MCF 10A (cell line): ENCODE data around the gene PSME3IP1. TPM values are rescaled to one million over a fixed set of nuclear protein-coding genes. Genes with fewer than 3 reads are reported as not detected.

Experiments
- BruUV-seq: library from RNA; stranded (reverse); fragments of 400-500 nt; replicated peaks from 2 replicates; lab custom pipeline; 2021; lab: Mats Ljungman, UMichigan
- CTCF ChIA-PET: fragments of 300-600 bp; sonication (Branson Sonifier 250); formaldehyde crosslinking; extraction: SDS; loops from one replicate; lab custom pipeline; 2021; ENCODE audit warnings: antibody characterized with exemption, inconsistent platforms; lab: Yijun Ruan, JAX
- POLR2A ChIA-PET: fragments of 300-600, 350-650 bp; sonication (Branson Sonifier 250); formaldehyde crosslinking; extraction: SDS; loops from one replicate; lab custom pipeline; 2020; ENCODE audit warnings: antibody characterized with exemption, inconsistent platforms; lab: Yijun Ruan, JAX
- DNase-seq: peaks from one replicate; pipeline ENCODE4 v3.0.0-alpha.2; 2018; ENCODE audit not compliant: unreplicated experiment
- H3K27ac Mint-ChIP-seq: one replicate; pipeline ENCODE4 v1.8.0; 2022; ENCODE audit warnings: mild to moderate bottlenecking, low read depth, mixed read lengths; ENCODE audit not compliant: unreplicated experiment
- H3K27me3 Mint-ChIP-seq: one replicate; pipeline ENCODE4 v1.8.0; 2022; ENCODE audit warnings: mixed read lengths; ENCODE audit not compliant: insufficient read depth, unreplicated experiment
- H3K36me3 Mint-ChIP-seq: one replicate; pipeline ENCODE4 v1.8.0; 2022; ENCODE audit warnings: mild to moderate bottlenecking, moderate library complexity, mixed read lengths; ENCODE audit not compliant: insufficient read depth, unreplicated experiment
- H3K4me1 Mint-ChIP-seq: one replicate; pipeline ENCODE4 v1.8.0; 2022; ENCODE audit warnings: mixed read lengths; ENCODE audit not compliant: insufficient read depth, unreplicated experiment
- H3K4me3 Mint-ChIP-seq: one replicate; pipeline ENCODE4 v1.8.0; 2022; ENCODE audit warnings: mild to moderate bottlenecking, moderate library complexity, mixed read lengths; ENCODE audit not compliant: unreplicated experiment
- H3K9me3 Mint-ChIP-seq: one replicate; pipeline ENCODE4 v1.8.0; 2022; ENCODE audit warnings: mixed read lengths; ENCODE audit not compliant: unreplicated experiment
- intact Hi-C: fragments of 100-400 bp; cut with micrococcal nuclease; formaldehyde crosslinking; loops from 2 replicates; pipeline ENCODE4 v1.14.1; 2022
- total RNA-seq: library from RNA; stranded (reverse); gene quantifications from 2 replicates; pipeline ENCODE4 v1.2.3, GENCODE V29; 2022
- TF ChIP-seq, protein P1 (sequence below): fragments of 200-600 bp; IDR thresholded peaks from one replicate; pipeline ENCODE4 v1.8.0; 2022; ENCODE audit warnings: antibody characterized with exemption, mild to moderate bottlenecking; ENCODE audit not compliant: unreplicated experiment

PSME3IP1 gene
- total RNA-seq, 1 experiment from 2014 or later = 107 TPM

DNA sequence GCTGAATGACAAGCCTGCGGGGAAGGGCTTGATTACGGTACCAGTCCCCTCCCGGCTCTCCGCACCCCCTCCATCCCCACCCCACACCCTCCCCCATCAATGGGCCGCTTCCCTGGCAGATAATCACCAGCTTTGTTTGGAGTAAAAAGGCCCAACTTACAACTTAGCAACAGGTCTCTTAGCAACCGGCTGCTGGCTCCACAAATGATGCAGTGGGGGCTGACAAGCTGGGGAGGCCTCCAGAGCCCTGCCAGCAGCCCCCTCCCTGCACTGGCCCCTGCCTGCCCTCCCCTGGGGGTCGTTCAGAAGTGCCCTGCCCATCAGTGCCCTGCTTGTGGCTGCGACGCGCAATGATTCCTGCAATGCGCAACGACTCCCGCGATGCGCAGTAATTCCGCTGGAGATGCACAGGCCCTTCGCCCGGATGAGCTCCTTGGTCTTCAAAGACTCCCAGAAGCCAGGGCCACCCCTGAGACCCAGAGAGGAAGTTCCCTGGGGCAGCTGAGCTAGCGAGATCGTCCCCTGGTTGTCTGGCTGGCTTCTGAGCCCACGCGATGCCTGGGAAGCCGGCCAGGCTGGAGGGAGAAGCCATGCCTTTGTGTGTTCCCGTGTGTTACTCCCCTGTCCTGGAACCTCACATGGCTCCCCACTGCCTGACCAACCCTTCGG lies 70.2 kb downstream of the PSME3IP1 start:
- Mint-ChIP-seq H3K9me3 (no peaks in the 10 kb centered on the region), H3K4me3 (no peak overlapping the region), H3K36me3 (peaks cover 2% of the 10 kb centered on the region), H3K27ac (no peak overlapping the region), H3K27me3 (no peaks in the 10 kb centered on the region), H3K4me1 (peaks cover 11% of the 10 kb centered on the region)
- TF ChIP-seq, protein P1, sequence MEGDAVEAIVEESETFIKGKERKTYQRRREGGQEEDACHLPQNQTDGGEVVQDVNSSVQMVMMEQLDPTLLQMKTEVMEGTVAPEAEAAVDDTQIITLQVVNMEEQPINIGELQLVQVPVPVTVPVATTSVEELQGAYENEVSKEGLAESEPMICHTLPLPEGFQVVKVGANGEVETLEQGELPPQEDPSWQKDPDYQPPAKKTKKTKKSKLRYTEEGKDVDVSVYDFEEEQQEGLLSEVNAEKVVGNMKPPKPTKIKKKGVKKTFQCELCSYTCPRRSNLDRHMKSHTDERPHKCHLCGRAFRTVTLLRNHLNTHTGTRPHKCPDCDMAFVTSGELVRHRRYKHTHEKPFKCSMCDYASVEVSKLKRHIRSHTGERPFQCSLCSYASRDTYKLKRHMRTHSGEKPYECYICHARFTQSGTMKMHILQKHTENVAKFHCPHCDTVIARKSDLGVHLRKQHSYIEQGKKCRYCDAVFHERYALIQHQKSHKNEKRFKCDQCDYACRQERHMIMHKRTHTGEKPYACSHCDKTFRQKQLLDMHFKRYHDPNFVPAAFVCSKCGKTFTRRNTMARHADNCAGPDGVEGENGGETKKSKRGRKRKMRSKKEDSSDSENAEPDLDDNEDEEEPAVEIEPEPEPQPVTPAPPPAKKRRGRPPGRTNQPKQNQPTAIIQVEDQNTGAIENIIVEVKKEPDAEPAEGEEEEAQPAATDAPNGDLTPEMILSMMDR = no peak
- intact Hi-C loops = no loop called here
- POLR2A ChIA-PET = no interaction called here
- no TSS peak for BruUV-seq
- CTCF ChIA-PET = interaction anchor here (0.5 kb wide), 1 partner anchor 23 kb away, joined by 3 read pairs; the partner anchor contains the start of gene CPNE2
- no peak for DNase-seq

DNA sequence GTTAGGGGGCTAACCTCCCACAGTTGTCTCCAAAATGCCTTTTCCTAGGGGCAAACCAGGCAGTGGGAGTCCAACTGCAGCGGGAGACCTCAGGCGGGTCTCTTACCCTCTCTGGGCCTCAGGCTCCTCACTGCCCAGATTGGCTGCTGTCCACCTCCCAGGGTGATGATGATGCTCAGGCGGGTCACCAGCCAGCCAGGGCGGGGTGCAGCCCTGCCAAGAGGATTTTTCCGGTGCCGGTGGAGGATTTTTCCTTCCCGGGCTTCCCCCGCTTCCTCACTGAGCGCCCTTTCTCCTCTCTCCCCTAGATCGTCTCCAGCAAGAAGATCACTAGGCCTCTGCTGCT lies 70.7 kb downstream of the PSME3IP1 start:
- Mint-ChIP-seq H3K9me3 (no peaks in the 10 kb centered on the region), H3K4me1 (peaks cover 11% of the 10 kb centered on the region), H3K27ac (no peak overlapping the region), H3K4me3 (no peak overlapping the region), H3K27me3 (no peaks in the 10 kb centered on the region), H3K36me3 (peaks cover 5% of the 10 kb centered on the region)
- no TSS peak for BruUV-seq
- DNase-seq = no peak
- POLR2A ChIA-PET = no interaction called here
- CTCF ChIA-PET = interaction anchor here (0.5 kb wide), 1 partner anchor 23 kb away, joined by 3 read pairs; the partner anchor contains the start of gene CPNE2
- intact Hi-C loops = no loop called here
- TF ChIP-seq, protein P1 = no peak

DNA sequence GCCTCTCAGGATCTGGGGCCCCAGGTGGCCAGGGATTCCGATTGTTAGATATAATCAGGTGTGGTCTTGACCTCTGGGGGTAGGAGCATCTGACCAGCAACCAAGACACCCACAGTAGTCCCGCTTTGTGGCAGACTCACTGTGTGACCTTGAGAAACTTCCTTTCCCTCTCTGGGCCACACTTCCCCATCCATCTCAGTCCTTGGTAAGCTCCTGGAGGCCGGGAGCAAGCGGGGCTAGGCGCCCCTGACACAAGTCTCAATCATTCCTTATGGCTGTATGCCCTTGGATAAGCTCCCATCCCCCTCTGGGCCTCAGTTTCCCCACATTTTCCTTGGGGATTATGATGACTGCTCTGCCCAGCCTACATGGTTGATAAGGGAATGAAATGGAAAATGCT lies 72.2 kb downstream of the PSME3IP1 start:
- Mint-ChIP-seq H3K4me3 (no peak overlapping the region), H3K27ac (no peak overlapping the region), H3K9me3 (no peaks in the 10 kb centered on the region), H3K27me3 (no peaks in the 10 kb centered on the region), H3K36me3 (peaks cover 5% of the 10 kb centered on the region), H3K4me1 (peaks cover 11% of the 10 kb centered on the region)
- intact Hi-C loops = no loop called here
- BruUV-seq = no TSS peak
- POLR2A ChIA-PET = no interaction called here
- CTCF ChIA-PET = interaction anchor here (0.6 to 0.8 kb wide), 2 partner anchors 11 to 782 kb away, joined by 3 read pairs; no protein-coding TSS in a partner anchor
- no peak for DNase-seq
- TF ChIP-seq, protein P1 = no peak

DNA sequence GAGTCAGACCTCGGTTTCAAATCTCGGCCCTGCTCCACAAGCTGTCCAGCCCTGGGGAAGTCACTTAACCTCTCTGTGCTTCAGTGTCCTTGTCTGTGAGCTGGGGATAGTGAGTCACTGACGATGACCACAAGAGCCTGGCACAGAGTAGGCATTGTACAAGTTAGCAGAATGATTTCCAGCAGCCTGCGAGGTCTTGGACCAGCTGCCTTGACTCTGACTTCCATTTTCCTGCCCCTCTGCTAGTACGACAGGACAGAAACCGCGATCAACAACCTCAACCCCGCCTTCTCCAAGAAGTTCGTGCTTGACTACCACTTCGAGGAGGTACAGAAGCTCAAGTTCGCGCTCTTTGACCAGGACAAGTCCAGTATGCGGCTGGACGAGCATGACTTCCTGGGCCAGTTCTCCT lies 72.8 kb downstream of the PSME3IP1 start:
- POLR2A ChIA-PET = no interaction called here
- intact Hi-C loops = no loop called here
- Mint-ChIP-seq H3K4me1 (peaks cover 5% of the 10 kb centered on the region), H3K9me3 (no peaks in the 10 kb centered on the region), H3K4me3 (no peak overlapping the region), H3K27ac (no peak overlapping the region), H3K27me3 (no peaks in the 10 kb centered on the region), H3K36me3 (peaks cover 5% of the 10 kb centered on the region)
- DNase-seq = no peak
- CTCF ChIA-PET = interaction anchor here (0.8 kb wide), 1 partner anchor 11 kb away, joined by 3 read pairs; no protein-coding TSS in a partner anchor
- no TSS peak for BruUV-seq
- TF ChIP-seq, protein P1 = no peak
